AG10803 (cell line): ENCODE data around the gene HSP90AA1.

Experiments used
- DNase-seq: peaks from one replicate; pipeline ENCODE4 v3.0.0; 2010; ENCODE audit warnings: low read depth
- H3K4me3 ChIP-seq: 2 replicates; pipeline ENCODE4 v1.5.1; 2011; ENCODE audit warnings: mild to moderate bottlenecking, low read length, control low read depth
- CTCF ChIP-seq: conservative IDR thresholded peaks from 2 replicates; pipeline ENCODE4 v1.5.1; 2011; ENCODE audit warnings: mild to moderate bottlenecking, low read length, control low read depth, inconsistent platforms

Gene HSP90AA1

GRCh38 chr14:102046337-102047278 lies 40.2 kb downstream of the HSP90AA1 start:
- peak; percentile 82 for DNase-seq
- no peak overlapping the region for H3K4me3 ChIP-seq
- TF ChIP-seq CTCF = peak; percentile 46

GRCh38 chr14:102044566-102044965 lies 42.3 kb downstream of the HSP90AA1 start:
- no peak overlapping the region for H3K4me3 ChIP-seq
- no peak for TF ChIP-seq CTCF

GRCh38 chr14:102043251-102044025 lies 43.4 kb downstream of the HSP90AA1 start:
- peak; percentile 11; the same call in 1 of the 2 replicates for TF ChIP-seq CTCF
- peak; percentile 71 for DNase-seq
- no peak overlapping the region for H3K4me3 ChIP-seq

More at GRCh38 chr14:102044566-102044965, 42.3 kb downstream of the HSP90AA1 start:
- no peak for DNase-seq

- no peak for DNase-seq
- H3K4me3 ChIP-seq = no peak overlapping the region
- TF ChIP-seq CTCF = no peak
These were observed 44.1 kb downstream of the HSP90AA1 start for GRCh38 chr14:102042699-102043098.

- DNase-seq = no peak
- TF ChIP-seq CTCF = no peak
- H3K4me3 ChIP-seq = no peak overlapping the region
These were observed 46.7 kb downstream of the HSP90AA1 start for GRCh38 chr14:102040153-102040552.

DNA sequence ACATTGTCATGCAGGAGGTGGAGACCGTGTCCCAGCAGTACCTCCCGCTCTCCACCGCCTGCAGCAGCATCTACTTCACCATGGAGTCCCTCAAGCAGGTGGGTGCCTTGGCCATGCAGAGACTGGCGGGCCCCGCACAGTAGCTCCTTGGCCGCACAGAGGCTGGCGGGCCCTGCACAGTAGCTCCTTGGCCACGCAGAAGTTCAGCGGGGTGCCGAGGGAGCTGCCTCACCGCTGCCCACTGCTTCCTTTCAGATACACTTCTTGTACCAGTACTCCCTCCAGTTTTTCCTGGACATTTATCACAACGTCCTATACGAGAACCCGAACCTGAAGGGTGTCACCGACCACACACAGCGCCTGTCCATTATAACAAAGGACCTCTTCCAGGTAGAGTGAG lies 47.7 kb downstream of the HSP90AA1 start:
- H3K4me3 ChIP-seq = no peak overlapping the region
- no peak for DNase-seq
- no peak for TF ChIP-seq CTCF
